HepG2 (cell line): Measurements from ENCODE around the gene P3H2. TPM values are rescaled to one million over a fixed set of nuclear protein-coding genes. Genes with fewer than 3 reads are reported as not detected.
A peak's percentile ranks its signal among the peaks of the same experiment; 100 is the strongest.

ENCODE experiments used
- ATAC-seq: fragments of 200-7000 bp; cut with Tn5 transposase; 3 replicates; pipeline ENCODE4 v1.9.1; 2020; ENCODE audit warnings: mild to moderate bottlenecking, moderate library complexity
- BruUV-seq: library from RNA; stranded (reverse); fragments of 400-500 nt; replicated peaks from 2 replicates; lab custom pipeline; 2021; lab: Mats Ljungman, UMichigan
- CTCF ChIA-PET: fragments of 300-600 bp; formaldehyde crosslinking; extraction: SDS; loops from one replicate; lab custom pipeline; 2021; ENCODE audit warnings: low total read pairs, inconsistent platforms, low intra/inter-chr PET ratio; lab: Yijun Ruan, JAX
- POLR2A ChIA-PET: fragments of 350-600 bp; sonication (Branson Sonifier 250); formaldehyde crosslinking; loops from one replicate; lab custom pipeline; 2020; ENCODE audit warnings: antibody characterized with exemption, inconsistent platforms; lab: Yijun Ruan, JAX
- DNase-seq: peaks from one replicate; pipeline ENCODE4 v3.0.0-alpha.2; 2015; ENCODE audit warnings: low spot score
- FAIRE-seq: peaks from 3 replicates; lab custom pipeline; 2011; peaks lifted over from hg19 to GRCh38; lab: Jason Lieb, UNC
- H2AFZ ChIP-seq: one replicate; pipeline ENCODE4 v1.6.1; 2011; ENCODE audit warnings: low read length, inconsistent platforms
- H3K27ac ChIP-seq: fragments of 300-600 bp; 3 replicates; pipeline ENCODE4 v1.8.0; 2011; ENCODE audit warnings: mixed run types, mild to moderate bottlenecking, mixed read lengths, low read length, inconsistent platforms; ENCODE audit not compliant: insufficient read depth; ENCODE audit errors: extremely low read length
- H3K27me3 ChIP-seq, 2 experiments: fragments of 200-600 bp in 1 of 2; 2 replicates in 1 of 2; 3 replicates in 1 of 2; pipeline versions ENCODE4 v1.6.0 to v1.8.0; 2011; ENCODE audit warnings: low read length in 2 of 2, mild to moderate bottlenecking in 2 of 2, moderate library complexity in 2 of 2, inconsistent platforms in 1 of 2; ENCODE audit not compliant: insufficient read depth in 2 of 2, control insufficient read depth in 1 of 2
- H3K36me3 ChIP-seq, 2 experiments: fragments of 200-600 bp in 1 of 2; replicated peaks in 1 of 2; 2 replicates in 1 of 2; 3 replicates in 1 of 2; pipeline versions ENCODE4 v1.5.1 to v1.8.0; 2011; ENCODE audit warnings: low read length in 2 of 2, inconsistent platforms in 1 of 2; ENCODE audit not compliant: insufficient read depth in 2 of 2, control insufficient read depth in 1 of 2
- H3K4me1 ChIP-seq: 2 replicates; pipeline ENCODE4 v1.5.1; 2012; ENCODE audit warnings: low read length, inconsistent platforms; ENCODE audit not compliant: insufficient read depth
- H3K4me2 ChIP-seq: 2 replicates; pipeline ENCODE4 v1.6.0; 2011; ENCODE audit warnings: low read depth, low read length, inconsistent platforms
- H3K4me3 ChIP-seq, 3 experiments: fragments of 200-600 bp in 1 of 3; sonication (generic), shearing (Covaris generic) in 1 of 3; replicated peaks in 1 of 3; 2 replicates each; pipeline ENCODE4 v1.5.1; 2011 to 2016; ENCODE audit warnings: low read length in 3 of 3, inconsistent platforms in 2 of 3, low read depth in 2 of 3, mild to moderate bottlenecking in 2 of 3, control low read depth in 1 of 3, mixed read lengths in 1 of 3; ENCODE audit not compliant: insufficient read depth in 1 of 3
- H3K79me2 ChIP-seq: one replicate; pipeline ENCODE4 v1.6.1; 2011; ENCODE audit warnings: low read length, inconsistent platforms; ENCODE audit not compliant: insufficient read depth
- H3K9ac ChIP-seq: 2 replicates; pipeline ENCODE4 v1.6.0; 2011; ENCODE audit warnings: mild to moderate bottlenecking, low read depth, low read length, inconsistent platforms; ENCODE audit not compliant: insufficient read depth
- H3K9me3 ChIP-seq: 2 replicates; pipeline ENCODE4 v1.5.1; 2012; ENCODE audit warnings: mild to moderate bottlenecking, low read length
- H4K20me1 ChIP-seq: 2 replicates; pipeline ENCODE4 v1.6.0; 2011; ENCODE audit warnings: inconsistent platforms, mild to moderate bottlenecking, low read length, moderate library complexity; ENCODE audit not compliant: insufficient read depth
- CHD4 ChIP-seq: fragments of 200-600 bp; sonication (generic); IDR thresholded peaks from 2 replicates; pipeline ENCODE4 v1.7.0; 2017; ENCODE audit warnings: mild to moderate bottlenecking, low read length, borderline replicate concordance
- CTCF ChIP-seq: sonication (generic); formaldehyde crosslinking; IDR thresholded peaks from 2 replicates; pipeline ENCODE4 v1.5.0; 2020; ENCODE audit warnings: mild to moderate bottlenecking, missing genetic modification reagents, moderate library complexity
- PRDM10 ChIP-seq: sonication (generic); formaldehyde crosslinking; IDR thresholded peaks from 2 replicates; pipeline ENCODE4 v1.4.0; 2020; ENCODE audit warnings: low read depth, missing genetic modification reagents
- TFAP4 ChIP-seq: sonication (generic); IDR thresholded peaks from 2 replicates; pipeline ENCODE4 v1.6.1; 2016; ENCODE audit warnings: low read depth, borderline replicate concordance
- ZNF790 ChIP-seq: sonication (generic); formaldehyde crosslinking; IDR thresholded peaks from 2 replicates; pipeline ENCODE4 v1.8.0; 2022; ENCODE audit warnings: missing genetic modification reagents, mild to moderate bottlenecking, borderline replicate concordance
- WGBS: methylation state at CpG from one replicate; pipeline ENCODE4 v1.1.6; 2017; ENCODE audit warnings: low lambda C conversion rate; 5-methylcytosine and 5-hydroxymethylcytosine counted together
- in situ Hi-C: cut with HindIII; loops from 2 replicates; pipeline ENCODE4 v1.10.0; 2017; ENCODE audit warnings: low pct_unique_long_range_greater_than_20kb; ENCODE audit not compliant: extremely low pct_ligation_motif_present
- intact Hi-C: fragments of 100-400 bp; cut with micrococcal nuclease; formaldehyde crosslinking; loops from one replicate; pipeline ENCODE4 v1.10.0; 2022; ENCODE audit not compliant: unreplicated experiment
- polyA plus RNA-seq, 8 experiments: library from polyadenylated mRNA; depleted of rRNA in 3 of 8; stranded (reverse) in 7 of 8; unstranded in 1 of 8; fragments of >200 nt; fragmentation: Illumina TruSeq in 4 of 8; extraction: Trizol in 4 of 8; gene quantifications; 2 replicates each; pipeline versions ENCODE4 v1.2.1 to v1.2.3, GENCODE V29; 2011 to 2016; ENCODE audit warnings: low read depth in 4 of 8, missing spikeins in 1 of 8, mixed read lengths in 1 of 8; ENCODE audit not compliant: insufficient read depth in 1 of 8
- total RNA-seq, 5 experiments: library from RNA; depleted of rRNA; stranded (reverse); fragments of >200 nt; fragmentation: Illumina TruSeq; extraction: Trizol; gene quantifications; 2 replicates each; pipeline ENCODE4 v1.2.3, GENCODE V29; 2016; ENCODE audit warnings: low read depth in 1 of 5
- TF ChIP-seq, protein P1 (sequence below): sonication (generic); formaldehyde crosslinking; IDR thresholded peaks from 2 replicates; pipeline ENCODE4 v1.5.0; 2020; ENCODE audit warnings: missing genetic modification reagents

Gene P3H2
- total and polyA plus RNA-seq, 2 of the 13 experiments (the other 11 are each of a cell fraction or from before 2014, with no cell fraction given): not detected

- BruUV-seq: no TSS peak
- CTCF ChIA-PET: no interaction called here
- POLR2A ChIA-PET: no interaction called here
- 36% methylated on average over 11 of the region's 12 CpGs for WGBS
- Histone ChIP-seq H3K27me3 (no peaks in the 10 kb centered on the region), H3K4me1 (no peaks in the 10 kb centered on the region), H3K36me3 (no peaks in the 10 kb centered on the region), H3K4me2 (no peak overlapping the region), H4K20me1 (no peaks in the 10 kb centered on the region), H3K4me3 (no peak overlapping the region), H3K27ac (no peak overlapping the region), H3K9me3 (no peaks in the 10 kb centered on the region)
- no peak for ATAC-seq
- TF ChIP-seq CTCF (CRISPR knock-in tag) (0 out of 2 replicates have a peak, but pooled peaks have one; percentile 13), TFAP4 (no peak), ZNF790 (no peak), PRDM10 (no peak), CHD4 (no peak)
- TF ChIP-seq, protein P1, sequence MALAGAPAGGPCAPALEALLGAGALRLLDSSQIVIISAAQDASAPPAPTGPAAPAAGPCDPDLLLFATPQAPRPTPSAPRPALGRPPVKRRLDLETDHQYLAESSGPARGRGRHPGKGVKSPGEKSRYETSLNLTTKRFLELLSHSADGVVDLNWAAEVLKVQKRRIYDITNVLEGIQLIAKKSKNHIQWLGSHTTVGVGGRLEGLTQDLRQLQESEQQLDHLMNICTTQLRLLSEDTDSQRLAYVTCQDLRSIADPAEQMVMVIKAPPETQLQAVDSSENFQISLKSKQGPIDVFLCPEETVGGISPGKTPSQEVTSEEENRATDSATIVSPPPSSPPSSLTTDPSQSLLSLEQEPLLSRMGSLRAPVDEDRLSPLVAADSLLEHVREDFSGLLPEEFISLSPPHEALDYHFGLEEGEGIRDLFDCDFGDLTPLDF (CRISPR knock-in tag): no peak
- TF ChIP-seq, all 625 proteins: peak for 1
- intact Hi-C loops (no loop called here), in situ Hi-C loops (loop anchor here (5.0 to 25.0 kb wide), 4 partner anchors 223 to 713 kb away; partner anchors contain the start of gene CLDN1)
- H3K79me2 ChIP-seq: no peaks in the 10 kb centered on the region
- DNase-seq (no peak), FAIRE-seq (no peak)
- no peak overlapping the region for H3K9ac ChIP-seq
- no peak overlapping the region for H2AFZ ChIP-seq
These were observed 146.3 kb downstream of the P3H2 start for GRCh38 chr3:189974359-189974758.
